Liver (tissue), 9 donors: Measurements from ENCODE around the gene PAX8. TPM values are rescaled to one million over a fixed set of nuclear protein-coding genes. Genes with fewer than 3 reads are reported as not detected.

Source experiments
- DNase-seq: peaks from one replicate; pipeline ENCODE4 v3.0.0-alpha.2; 2017; ENCODE audit warnings: low spot score
- H3K27ac ChIP-seq, 2 donors: one replicate each; pipeline ENCODE4 v1.7.0; 2013; ENCODE audit warnings: inconsistent platforms in 2 of 2, low read length in 2 of 2, control low read depth in 1 of 2, low read depth in 1 of 2, mild to moderate bottlenecking in 1 of 2
- H3K27me3 ChIP-seq, 4 donors: one replicate each; pipeline versions ENCODE4 v1.6.1 to v1.7.0; 2013; ENCODE audit warnings: low read length in 3 of 4, inconsistent platforms in 1 of 4, mild to moderate bottlenecking in 1 of 4, moderate library complexity in 1 of 4; ENCODE audit not compliant: control insufficient read depth in 4 of 4, insufficient read depth in 4 of 4
- H3K36me3 ChIP-seq, 4 donors: one replicate each; pipeline versions ENCODE4 v1.6.1 to v1.7.0; 2013; ENCODE audit warnings: low read length in 3 of 4, mild to moderate bottlenecking in 3 of 4, low read depth in 1 of 4, moderate library complexity in 1 of 4; ENCODE audit not compliant: control insufficient read depth in 4 of 4, insufficient read depth in 3 of 4
- H3K4me1 ChIP-seq, 4 donors: one replicate each; pipeline versions ENCODE4 v1.6.1 to v1.7.0; 2013; ENCODE audit warnings: low read length in 3 of 4, mild to moderate bottlenecking in 3 of 4, moderate library complexity in 1 of 4; ENCODE audit not compliant: control insufficient read depth in 4 of 4, insufficient read depth in 4 of 4
- H3K4me3 ChIP-seq, 3 donors: one replicate each; pipeline versions ENCODE4 v1.6.1 to v1.7.0; 2013; ENCODE audit warnings: low read length in 3 of 3, control low read depth in 1 of 3, low read depth in 1 of 3, mild to moderate bottlenecking in 1 of 3
- H3K9ac ChIP-seq, 2 donors: one replicate each; pipeline ENCODE4 v1.7.0; 2013; ENCODE audit warnings: low read length in 2 of 2, mild to moderate bottlenecking in 2 of 2, moderate library complexity in 2 of 2, control low read depth in 1 of 2, low read depth in 1 of 2
- H3K9me3 ChIP-seq, 4 donors: one replicate each; pipeline versions ENCODE4 v1.6.1 to v1.7.0; 2013; ENCODE audit warnings: low read length in 3 of 4; ENCODE audit not compliant: control insufficient read depth in 4 of 4
- ATF3 ChIP-seq: IDR thresholded peaks from 2 replicates; pipeline ENCODE4 v1.6.1; 2016; ENCODE audit warnings: antibody characterized with exemption
- CTCF ChIP-seq: fragments of 150-350 bp; IDR thresholded peaks from 2 replicates; pipeline ENCODE4 v1.5.1; 2017; ENCODE audit warnings: improper control_type of control experiment, low read depth, low read length; ENCODE audit not compliant: missing input control
- EGR1 ChIP-seq, 2 donors: IDR thresholded peaks; 2 replicates each; pipeline ENCODE4 v1.6.1; 2016 to 2018; ENCODE audit warnings: antibody characterized with exemption in 2 of 2, low read depth in 2 of 2
- FOXA1 ChIP-seq: IDR thresholded peaks from 2 replicates; pipeline ENCODE4 v1.6.1; 2016; ENCODE audit warnings: antibody characterized with exemption
- FOXA2 ChIP-seq: IDR thresholded peaks from 2 replicates; pipeline ENCODE4 v1.6.1; 2016; ENCODE audit warnings: antibody characterized with exemption
- GABPA ChIP-seq, 2 donors: IDR thresholded peaks in 1 of 2; conservative IDR thresholded peaks in 1 of 2; 2 replicates each; pipeline ENCODE4 v1.6.1; 2016; ENCODE audit warnings: antibody characterized with exemption in 2 of 2, mild to moderate bottlenecking in 1 of 2, moderate library complexity in 1 of 2
- HNF4A ChIP-seq, 2 donors: conservative IDR thresholded peaks; 2 replicates each; pipeline ENCODE4 v1.6.1; 2016; ENCODE audit warnings: antibody characterized with exemption in 2 of 2, mild to moderate bottlenecking in 2 of 2
- HNF4G ChIP-seq: IDR thresholded peaks from 2 replicates; pipeline ENCODE4 v1.6.1; 2016; ENCODE audit warnings: antibody characterized with exemption
- JUND ChIP-seq, 2 donors: IDR thresholded peaks; 2 replicates each; pipeline ENCODE4 v1.6.1; 2016; ENCODE audit warnings: antibody characterized with exemption in 2 of 2
- MAX ChIP-seq: IDR thresholded peaks from 2 replicates; pipeline ENCODE4 v1.6.1; 2016; ENCODE audit warnings: antibody characterized with exemption
- NR2F2 ChIP-seq: IDR thresholded peaks from 2 replicates; pipeline ENCODE4 v1.6.1; 2016; ENCODE audit warnings: antibody characterized with exemption
- RAD21 ChIP-seq, 2 donors: IDR thresholded peaks; 2 replicates each; pipeline ENCODE4 v1.6.1; 2016; ENCODE audit warnings: antibody characterized with exemption in 2 of 2, mild to moderate bottlenecking in 2 of 2
- REST ChIP-seq: IDR thresholded peaks from 2 replicates; pipeline ENCODE4 v1.6.1; 2016; ENCODE audit warnings: antibody characterized with exemption, mild to moderate bottlenecking
- RXRA ChIP-seq, 2 donors: IDR thresholded peaks; 2 replicates each; pipeline ENCODE4 v1.6.1; 2017 to 2018; ENCODE audit warnings: antibody characterized with exemption in 2 of 2, mild to moderate bottlenecking in 1 of 2
- SP1 ChIP-seq: IDR thresholded peaks from 2 replicates; pipeline ENCODE4 v1.6.1; 2018; ENCODE audit warnings: antibody characterized with exemption, mild to moderate bottlenecking
- TAF1 ChIP-seq: conservative IDR thresholded peaks from 2 replicates; pipeline ENCODE4 v1.6.1; 2016; ENCODE audit warnings: antibody characterized with exemption, mild to moderate bottlenecking
- YY1 ChIP-seq: IDR thresholded peaks from 2 replicates; pipeline ENCODE4 v1.6.1; 2016; ENCODE audit warnings: antibody characterized with exemption, mild to moderate bottlenecking
- ZBTB33 ChIP-seq: IDR thresholded peaks from 2 replicates; pipeline ENCODE4 v1.6.1; 2016; ENCODE audit warnings: antibody characterized with exemption
- WGBS: extraction: QIAGEN DNeasy Blood & Tissue Kit; methylation state at CpG from one replicate; pipeline ENCODE4 v1.1.7; 2013; 5-methylcytosine and 5-hydroxymethylcytosine counted together
- polyA plus RNA-seq, 2 donors: library from polyadenylated mRNA; stranded (reverse) in 1 of 2; unstranded in 1 of 2; fragments of 200-250 nt in 1 of 2; fragments of >200 nt in 1 of 2; fragmentation: Nextera tagmentation in 1 of 2; extraction: Ambion mirVana in 1 of 2; gene quantifications; one replicate each; pipeline versions ENCODE4 v1.2.1 to v1.2.3, GENCODE V29; 2013 to 2015
- total RNA-seq, 2 donors: library from RNA; depleted of rRNA; stranded (reverse); fragments of >200 nt; gene quantifications; one replicate each; pipeline ENCODE4 v1.2.3, GENCODE V29; 2014
- donor health status: healthy.
- donor health status: healthy.
- donor health status: healthy.
- donor health status: healthy.
- donor health status: healthy.

The PAX8 gene
- total and polyA plus RNA-seq, 4 donors: 0.09 to 0.85 (median 0.33) TPM

- Histone ChIP-seq H3K36me3 (no peaks in the 10 kb centered on the region), H3K27me3 (peaks cover 0 to 5% (median under 1%) of the 10 kb centered on the region in 4 donors), H3K27ac (no peak overlapping the region), H3K4me3 (no peak overlapping the region), H3K9me3 (no peaks in the 10 kb centered on the region), H3K9ac (no peak overlapping the region), H3K4me1 (peaks cover 7 to 20% (median 7%) of the 10 kb centered on the region in 4 donors)
- no peak for DNase-seq
- TF ChIP-seq SP1: no peak
- TF ChIP-seq TAF1: no peak
- no peak for TF ChIP-seq FOXA1
- TF ChIP-seq CTCF: peak; percentile 16
- no peak for TF ChIP-seq ZBTB33
- TF ChIP-seq HNF4G: no peak
- WGBS: 38% methylated on average over 8 of the region's 8 CpGs
Observed at GRCh38 chr2:113273027-113273551, 5.6 kb downstream of the PAX8 start.

- H3K36me3 ChIP-seq: no peaks in the 10 kb centered on the region
- WGBS: 59% methylated on average over 5 of the region's 5 CpGs
- peaks cover 6 to 14% (median 7%) of the 10 kb centered on the region in 4 donors for H3K4me1 ChIP-seq
- no peak overlapping the region for H3K9ac ChIP-seq
- no peak overlapping the region for H3K27ac ChIP-seq
- no peak overlapping the region for H3K4me3 ChIP-seq
- TF ChIP-seq SP1: no peak
- no peak for TF ChIP-seq MAX
- TF ChIP-seq RXRA (IDR thresholded peaks at IDR 0.05): no peak
- no peak for TF ChIP-seq YY1
- no peak for TF ChIP-seq JUND (IDR thresholded peaks at IDR 0.05)
- TF ChIP-seq HNF4G: no peak
- TF ChIP-seq ATF3: no peak
- TF ChIP-seq RAD21 (IDR thresholded peaks at IDR 0.05): no peak
- TF ChIP-seq NR2F2: no peak
- no peak for TF ChIP-seq REST
- no peak for TF ChIP-seq HNF4A (conservative IDR thresholded peaks at IDR 0.05)
- no peak for TF ChIP-seq TAF1
- TF ChIP-seq GABPA (IDR thresholded peaks at IDR 0.05 in 1 of 2, conservative IDR thresholded peaks at IDR 0.05 in 1 of 2): no peak
- no peak for TF ChIP-seq FOXA1
- no peak for TF ChIP-seq EGR1 (IDR thresholded peaks at IDR 0.05; ENCODE audit: low read depth in 2 of 2)
- no peak for TF ChIP-seq FOXA2
- no peak for TF ChIP-seq CTCF
- no peak for TF ChIP-seq ZBTB33
- no peak for DNase-seq
- H3K9me3 ChIP-seq: no peaks in the 10 kb centered on the region
- peaks cover 0 to 2% (median under 1%) of the 10 kb centered on the region in 4 donors for H3K27me3 ChIP-seq
Observed at GRCh38 chr2:113272477-113272876, 6.2 kb downstream of the PAX8 start.
